ENCODE data around the gene SLC45A1. TPM values are rescaled to one million over a fixed set of nuclear protein-coding genes. Genes with fewer than 3 reads are reported as not detected.

Gene SLC45A1
- total RNA-seq, 1 donor from 2014 or later = under 0.01 TPM

DNA sequence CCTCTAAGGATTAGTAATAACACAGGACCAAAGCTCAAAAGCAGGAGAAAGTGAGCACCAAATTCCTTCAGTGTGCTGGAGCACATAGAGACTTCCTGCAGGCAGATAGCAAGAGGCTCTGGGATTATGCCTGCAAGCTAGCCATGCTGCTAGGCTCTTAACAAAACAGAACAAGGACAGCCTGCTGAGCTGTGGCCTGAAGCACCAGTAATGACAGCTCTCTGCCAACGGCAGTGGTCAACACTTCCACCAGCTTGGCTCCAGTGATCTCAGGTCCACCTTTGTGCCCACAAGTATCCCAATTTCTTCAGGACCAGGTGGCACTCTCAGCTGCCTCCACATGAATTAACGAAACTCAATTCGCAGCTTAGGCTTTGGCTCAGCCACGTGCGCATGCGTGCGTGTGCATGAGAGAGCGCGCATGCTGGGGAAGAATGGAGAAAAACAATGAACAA, 64.2 kb downstream of the SLC45A1 start:
- peak overlapping the region; percentile 21 for H3K27ac ChIP-seq (ENCODE audit: low read depth, low read length)
- H3K4me1 ChIP-seq (ENCODE audit: control insufficient read depth in 3 of 3, insufficient read depth in 3 of 3, low read length in 3 of 3) = peaks cover 82 to 88% (median 84%) of the 10 kb centered on the region in 3 donors

GRCh38 chr1:8382608-8383505, 64.9 kb downstream of the SLC45A1 start:
- Histone ChIP-seq H3K36me3 (ENCODE audit: control insufficient read depth in 3 of 3, insufficient read depth in 3 of 3, low read length in 3 of 3) (peaks cover 0 to 7% (median 2%) of the 10 kb centered on the region in 3 donors), H3K27me3 (ENCODE audit: control insufficient read depth in 3 of 3, insufficient read depth in 3 of 3, low read length in 3 of 3) (no peaks in the 10 kb centered on the region), H3K27ac (ENCODE audit: low read depth, low read length) (peak overlapping the region; percentile 21), H3K4me1 (ENCODE audit: control insufficient read depth in 3 of 3, insufficient read depth in 3 of 3, low read length in 3 of 3) (peaks cover 76 to 85% (median 85%) of the 10 kb centered on the region in 3 donors), H3K9me3 (ENCODE audit: control insufficient read depth in 3 of 3, low read length in 3 of 3) (no peaks in the 10 kb centered on the region), H3K4me3 (ENCODE audit: low read length in 3 of 3) (no peak overlapping the region), H3K9ac (ENCODE audit: low read depth in 1 of 3, low read length in 3 of 3) (no peak overlapping the region)

More for the DNA sequence above, 64.2 kb downstream of the SLC45A1 start:
- H3K4me3 ChIP-seq (ENCODE audit: low read length in 3 of 3) = peak overlapping the region in 1 of 3 donors; percentile 37
- peaks cover 0 to 7% (median 2%) of the 10 kb centered on the region in 3 donors for H3K36me3 ChIP-seq (ENCODE audit: control insufficient read depth in 3 of 3, insufficient read depth in 3 of 3, low read length in 3 of 3)
- H3K27me3 ChIP-seq (ENCODE audit: control insufficient read depth in 3 of 3, insufficient read depth in 3 of 3, low read length in 3 of 3) = no peaks in the 10 kb centered on the region
- peak overlapping the region in 1 of 3 donors; percentile 1 for H3K9ac ChIP-seq (ENCODE audit: low read depth in 1 of 3, low read length in 3 of 3)
- no peaks in the 10 kb centered on the region for H3K9me3 ChIP-seq (ENCODE audit: control insufficient read depth in 3 of 3, low read length in 3 of 3)

DNA sequence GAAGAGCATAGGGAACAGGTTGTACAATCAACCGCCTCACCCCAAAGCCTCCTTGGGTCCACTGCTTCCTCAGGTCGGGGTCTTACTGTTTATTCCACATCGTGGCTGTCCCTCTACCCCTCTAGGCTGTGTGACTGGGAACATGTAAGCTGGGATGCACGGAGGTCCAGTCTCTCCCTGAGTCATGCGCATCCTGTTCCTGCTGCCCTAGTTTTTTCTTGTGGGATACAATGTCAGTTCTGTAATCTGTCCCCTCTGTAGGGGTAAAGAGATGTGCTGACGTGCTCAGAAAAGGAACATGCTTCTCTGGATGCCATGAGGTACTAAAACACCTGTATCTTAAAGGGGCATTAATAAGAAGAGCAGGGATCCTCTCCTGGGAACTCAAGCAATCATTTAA, 66.2 kb downstream of the SLC45A1 start:
- no peaks in the 10 kb centered on the region for H3K9me3 ChIP-seq (ENCODE audit: control insufficient read depth in 3 of 3, low read length in 3 of 3)
- H3K4me3 ChIP-seq (ENCODE audit: low read length in 3 of 3) = no peak overlapping the region
- peaks cover 3 to 9% (median 4%) of the 10 kb centered on the region in 3 donors for H3K36me3 ChIP-seq (ENCODE audit: control insufficient read depth in 3 of 3, insufficient read depth in 3 of 3, low read length in 3 of 3)
- H3K27me3 ChIP-seq (ENCODE audit: control insufficient read depth in 3 of 3, insufficient read depth in 3 of 3, low read length in 3 of 3) = no peaks in the 10 kb centered on the region
- H3K27ac ChIP-seq (ENCODE audit: low read depth, low read length) = peak overlapping the region; percentile 73
- H3K4me1 ChIP-seq (ENCODE audit: control insufficient read depth in 3 of 3, insufficient read depth in 3 of 3, low read length in 3 of 3) = peaks cover 63 to 76% (median 73%) of the 10 kb centered on the region in 3 donors
- H3K9ac ChIP-seq (ENCODE audit: low read depth in 1 of 3, low read length in 3 of 3) = no peak overlapping the region

GRCh38 chr1:8384577-8384976, 66.7 kb downstream of the SLC45A1 start:
- Histone ChIP-seq H3K27me3 (ENCODE audit: control insufficient read depth in 3 of 3, insufficient read depth in 3 of 3, low read length in 3 of 3) (no peaks in the 10 kb centered on the region), H3K9me3 (ENCODE audit: control insufficient read depth in 3 of 3, low read length in 3 of 3) (no peaks in the 10 kb centered on the region), H3K9ac (ENCODE audit: low read depth in 1 of 3, low read length in 3 of 3) (peak overlapping the region in 1 of 3 donors; percentile 47), H3K27ac (ENCODE audit: low read depth, low read length) (peak overlapping the region; percentile 73), H3K36me3 (ENCODE audit: control insufficient read depth in 3 of 3, insufficient read depth in 3 of 3, low read length in 3 of 3) (peaks cover 7 to 14% (median 8%) of the 10 kb centered on the region in 3 donors), H3K4me1 (ENCODE audit: control insufficient read depth in 3 of 3, insufficient read depth in 3 of 3, low read length in 3 of 3) (peaks cover 59 to 73% (median 68%) of the 10 kb centered on the region in 3 donors), H3K4me3 (ENCODE audit: low read length in 3 of 3) (peak overlapping the region in 2 of 3 donors; percentile 17 to 32)

DNA sequence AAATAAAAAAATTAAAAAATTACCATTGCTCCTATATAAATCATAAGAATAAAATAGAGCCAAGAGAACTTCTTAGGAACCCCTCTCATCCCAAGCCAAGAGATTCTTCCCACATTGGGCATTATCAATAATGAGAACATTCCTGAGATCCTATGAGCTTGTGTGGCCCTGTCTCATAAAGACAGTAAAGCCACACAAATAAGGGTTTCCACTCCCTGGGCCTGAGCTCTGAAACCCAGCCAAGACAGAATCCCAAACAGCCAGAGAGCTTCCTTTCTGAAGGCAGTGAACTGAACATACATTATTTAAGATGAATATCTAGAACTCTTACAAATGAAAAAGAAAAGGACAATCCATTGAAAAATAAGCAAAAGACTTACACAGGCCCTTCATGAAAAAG, 68.3 kb downstream of the SLC45A1 start:
- H3K4me3 ChIP-seq (ENCODE audit: low read length in 3 of 3) = no peak overlapping the region
- peaks cover 12 to 13% (median 13%) of the 10 kb centered on the region in 3 donors for H3K36me3 ChIP-seq (ENCODE audit: control insufficient read depth in 3 of 3, insufficient read depth in 3 of 3, low read length in 3 of 3)
- no peaks in the 10 kb centered on the region for H3K9me3 ChIP-seq (ENCODE audit: control insufficient read depth in 3 of 3, low read length in 3 of 3)
- H3K27me3 ChIP-seq (ENCODE audit: control insufficient read depth in 3 of 3, insufficient read depth in 3 of 3, low read length in 3 of 3) = no peaks in the 10 kb centered on the region
- no peak overlapping the region for H3K9ac ChIP-seq (ENCODE audit: low read depth in 1 of 3, low read length in 3 of 3)
- H3K27ac ChIP-seq (ENCODE audit: low read depth, low read length) = peak overlapping the region; percentile 5
- H3K4me1 ChIP-seq (ENCODE audit: control insufficient read depth in 3 of 3, insufficient read depth in 3 of 3, low read length in 3 of 3) = peaks cover 44 to 71% (median 52%) of the 10 kb centered on the region in 3 donors

DNA sequence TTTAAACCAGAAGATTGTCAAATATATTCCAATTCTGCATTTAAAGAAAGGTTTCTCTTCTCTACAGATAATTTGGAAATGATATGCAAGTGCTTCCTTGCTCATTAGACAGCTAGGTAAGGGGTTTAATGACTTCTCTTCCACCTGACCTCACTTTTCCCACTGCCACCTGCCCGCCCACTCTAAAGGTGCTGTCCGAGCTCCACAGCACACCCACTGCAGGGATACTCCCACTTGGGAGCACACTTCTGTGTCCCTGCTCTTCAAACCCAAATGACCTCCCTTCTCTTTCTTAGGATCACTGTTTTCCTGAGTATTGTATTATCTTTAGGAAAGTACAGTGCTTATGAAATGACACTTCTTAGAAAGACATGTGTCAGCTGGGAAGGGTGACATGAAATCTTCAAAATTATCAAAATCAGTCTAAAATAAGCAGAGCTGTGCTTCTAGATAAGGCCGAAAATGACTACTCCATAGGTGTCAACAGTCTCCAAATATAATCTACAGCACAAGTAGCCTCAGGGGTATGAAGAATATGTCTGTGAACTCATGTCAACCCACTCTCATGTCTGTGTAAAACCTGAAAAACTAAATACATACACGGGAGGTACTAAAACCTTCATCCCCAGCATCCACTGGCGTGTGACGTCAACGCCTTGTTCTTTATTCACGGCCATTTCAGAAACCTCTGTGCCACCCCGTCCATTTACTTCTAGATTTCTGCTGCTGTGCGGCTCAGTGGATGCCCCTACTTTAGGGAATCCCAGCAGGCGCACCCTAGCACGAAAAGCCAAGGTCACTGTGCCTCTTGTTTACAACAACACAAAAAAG, 71.0 kb downstream of the SLC45A1 start:
- Histone ChIP-seq H3K9ac (ENCODE audit: low read depth in 1 of 3, low read length in 3 of 3) (no peak overlapping the region), H3K27me3 (ENCODE audit: control insufficient read depth in 3 of 3, insufficient read depth in 3 of 3, low read length in 3 of 3) (no peaks in the 10 kb centered on the region), H3K4me1 (ENCODE audit: control insufficient read depth in 3 of 3, insufficient read depth in 3 of 3, low read length in 3 of 3) (peaks cover 34 to 60% (median 44%) of the 10 kb centered on the region in 3 donors), H3K27ac (ENCODE audit: low read depth, low read length) (no peak overlapping the region), H3K36me3 (ENCODE audit: control insufficient read depth in 3 of 3, insufficient read depth in 3 of 3, low read length in 3 of 3) (peaks cover 12 to 13% (median 13%) of the 10 kb centered on the region in 3 donors), H3K4me3 (ENCODE audit: low read length in 3 of 3) (no peak overlapping the region), H3K9me3 (ENCODE audit: control insufficient read depth in 3 of 3, low read length in 3 of 3) (no peaks in the 10 kb centered on the region)

GRCh38 chr1:8389958-8390535, 72.1 kb downstream of the SLC45A1 start:
- Histone ChIP-seq H3K27ac (ENCODE audit: low read depth, low read length) (no peak overlapping the region), H3K9me3 (ENCODE audit: control insufficient read depth in 3 of 3, low read length in 3 of 3) (no peaks in the 10 kb centered on the region), H3K4me3 (ENCODE audit: low read length in 3 of 3) (no peak overlapping the region), H3K36me3 (ENCODE audit: control insufficient read depth in 3 of 3, insufficient read depth in 3 of 3, low read length in 3 of 3) (peaks cover 12 to 13% (median 13%) of the 10 kb centered on the region in 3 donors), H3K4me1 (ENCODE audit: control insufficient read depth in 3 of 3, insufficient read depth in 3 of 3, low read length in 3 of 3) (peaks cover 23 to 49% (median 36%) of the 10 kb centered on the region in 3 donors), H3K9ac (ENCODE audit: low read depth in 1 of 3, low read length in 3 of 3) (no peak overlapping the region), H3K27me3 (ENCODE audit: control insufficient read depth in 3 of 3, insufficient read depth in 3 of 3, low read length in 3 of 3) (no peaks in the 10 kb centered on the region)

GRCh38 chr1:8390707-8391106, 72.8 kb downstream of the SLC45A1 start:
- Histone ChIP-seq H3K4me3 (ENCODE audit: low read length in 3 of 3) (no peak overlapping the region), H3K27ac (ENCODE audit: low read depth, low read length) (no peak overlapping the region), H3K9ac (ENCODE audit: low read depth in 1 of 3, low read length in 3 of 3) (no peak overlapping the region), H3K4me1 (ENCODE audit: control insufficient read depth in 3 of 3, insufficient read depth in 3 of 3, low read length in 3 of 3) (peaks cover 22 to 47% (median 36%) of the 10 kb centered on the region in 3 donors), H3K9me3 (ENCODE audit: control insufficient read depth in 3 of 3, low read length in 3 of 3) (no peaks in the 10 kb centered on the region), H3K36me3 (ENCODE audit: control insufficient read depth in 3 of 3, insufficient read depth in 3 of 3, low read length in 3 of 3) (peaks cover 13 to 16% (median 13%) of the 10 kb centered on the region in 3 donors), H3K27me3 (ENCODE audit: control insufficient read depth in 3 of 3, insufficient read depth in 3 of 3, low read length in 3 of 3) (no peaks in the 10 kb centered on the region)

DNA sequence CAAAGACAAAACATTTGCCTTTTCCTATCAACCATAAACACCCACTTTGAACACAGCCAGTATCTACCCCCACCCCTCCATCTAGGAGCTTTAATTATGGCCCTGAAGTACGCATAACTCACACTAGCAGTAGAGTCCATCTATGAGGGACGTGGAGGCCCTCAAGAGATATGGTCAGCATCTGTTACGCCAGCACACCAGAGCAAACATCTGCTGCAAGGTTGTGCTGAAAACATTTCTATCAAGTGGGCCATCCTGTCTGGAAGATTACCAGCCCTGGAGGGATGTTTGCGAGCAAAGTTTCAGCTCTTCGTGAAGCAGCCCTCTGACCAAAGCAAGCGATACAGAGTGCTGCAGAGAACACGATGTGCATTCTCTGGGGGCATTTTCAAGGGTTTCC, 74.6 kb downstream of the SLC45A1 start:
- no peak overlapping the region for H3K9ac ChIP-seq (ENCODE audit: low read depth in 1 of 3, low read length in 3 of 3)
- peak overlapping the region; percentile 27 for H3K27ac ChIP-seq (ENCODE audit: low read depth, low read length)
- no peaks in the 10 kb centered on the region for H3K27me3 ChIP-seq (ENCODE audit: control insufficient read depth in 3 of 3, insufficient read depth in 3 of 3, low read length in 3 of 3)
- peaks cover 13 to 16% (median 13%) of the 10 kb centered on the region in 3 donors for H3K36me3 ChIP-seq (ENCODE audit: control insufficient read depth in 3 of 3, insufficient read depth in 3 of 3, low read length in 3 of 3)
- H3K4me1 ChIP-seq (ENCODE audit: control insufficient read depth in 3 of 3, insufficient read depth in 3 of 3, low read length in 3 of 3) = peaks cover 35 to 58% (median 42%) of the 10 kb centered on the region in 3 donors
- no peak overlapping the region for H3K4me3 ChIP-seq (ENCODE audit: low read length in 3 of 3)
- no peaks in the 10 kb centered on the region for H3K9me3 ChIP-seq (ENCODE audit: control insufficient read depth in 3 of 3, low read length in 3 of 3)
